ENCODE data around the gene TOLLIP. TPM values are rescaled to one million over a fixed set of nuclear protein-coding genes. Genes with fewer than 3 reads are reported as not detected.
"Not testable (repeated sequence)": the region's sequence is repeated elsewhere in the genome, so short reads cannot be mapped to it uniquely, and the experiment has no call there.

TOLLIP gene
- total and polyA plus RNA-seq, 4 donors: 20.0 to 52.1 (median 34.9) TPM

- Histone ChIP-seq H3K36me3 (ENCODE audit: control insufficient read depth in 1 of 2, insufficient read depth in 2 of 2, low read length in 1 of 2) (no peaks in the 10 kb centered on the region), H3K9me3 (ENCODE audit: control insufficient read depth, low read length) (no peaks in the 10 kb centered on the region), H3K27ac (ENCODE audit: low read depth in 1 of 2, low read length in 2 of 2) (no peak overlapping the region), H3K4me1 (ENCODE audit: control insufficient read depth in 1 of 2, insufficient read depth in 2 of 2, low read length in 2 of 2) (no peaks in the 10 kb centered on the region), H3K27me3 (ENCODE audit: control insufficient read depth in 1 of 2, insufficient read depth in 2 of 2, low read length in 1 of 2) (no peaks in the 10 kb centered on the region), H3K4me3 (ENCODE audit: low read length in 2 of 2) (no peak overlapping the region)
- intact Hi-C loops (cut with DNase I): no loop called here
- WGBS, 2 donors: 85 to 93% methylated on average over 28 of the region's 28 CpGs
- no peak for ATAC-seq (ENCODE audit: low FRiP score)
- no peak for DNase-seq
These were observed 37.4 kb upstream of the TOLLIP start for GRCh38 chr11:1346669-1347390.

- 85 to 87% methylated on average over 27 to 28 of the region's 28 CpGs for WGBS, 2 donors
These were observed 36.5 kb upstream of the TOLLIP start for GRCh38 chr11:1345737-1346513.

GRCh38 chr11:1344056-1344635 is 34.7 kb upstream of the TOLLIP start:
- WGBS, 2 donors: 82 to 84% methylated on average over 26 of the region's 26 CpGs
- intact Hi-C loops (cut with DNase I): no loop called here
- H3K27ac ChIP-seq (ENCODE audit: low read depth in 1 of 2, low read length in 2 of 2): no peak overlapping the region
- no peak overlapping the region for H3K4me3 ChIP-seq (ENCODE audit: low read length in 2 of 2)
- DNase-seq (peak in 1 of 2 donors; percentile 73), ATAC-seq (ENCODE audit: low FRiP score) (no peak)
- no peaks in the 10 kb centered on the region for H3K4me1 ChIP-seq (ENCODE audit: control insufficient read depth in 1 of 2, insufficient read depth in 2 of 2, low read length in 2 of 2)
- no peaks in the 10 kb centered on the region for H3K36me3 ChIP-seq (ENCODE audit: control insufficient read depth in 1 of 2, insufficient read depth in 2 of 2, low read length in 1 of 2)
- H3K9me3 ChIP-seq (ENCODE audit: control insufficient read depth, low read length): no peaks in the 10 kb centered on the region
- no peaks in the 10 kb centered on the region for H3K27me3 ChIP-seq (ENCODE audit: control insufficient read depth in 1 of 2, insufficient read depth in 2 of 2, low read length in 1 of 2)

More at GRCh38 chr11:1345737-1346513, 36.5 kb upstream of the TOLLIP start:
- no peak for DNase-seq
- Histone ChIP-seq H3K27ac (ENCODE audit: low read depth in 1 of 2, low read length in 2 of 2) (no peak overlapping the region), H3K9me3 (ENCODE audit: control insufficient read depth, low read length) (no peaks in the 10 kb centered on the region), H3K4me3 (ENCODE audit: low read length in 2 of 2) (no peak overlapping the region), H3K27me3 (ENCODE audit: control insufficient read depth in 1 of 2, insufficient read depth in 2 of 2, low read length in 1 of 2) (no peaks in the 10 kb centered on the region), H3K4me1 (ENCODE audit: control insufficient read depth in 1 of 2, insufficient read depth in 2 of 2, low read length in 2 of 2) (no peaks in the 10 kb centered on the region), H3K36me3 (ENCODE audit: control insufficient read depth in 1 of 2, insufficient read depth in 2 of 2, low read length in 1 of 2) (no peaks in the 10 kb centered on the region)
- ATAC-seq (ENCODE audit: low FRiP score): peak; percentile 26
- intact Hi-C loops (cut with DNase I): no loop called here

- no peaks in the 10 kb centered on the region for H3K9me3 ChIP-seq (ENCODE audit: control insufficient read depth, low read length)
- WGBS, 2 donors: 82% methylated on average over 25 of the region's 25 CpGs
- no peak overlapping the region for H3K4me3 ChIP-seq (ENCODE audit: low read length in 2 of 2)
- intact Hi-C loops (cut with DNase I): no loop called here
- ATAC-seq (ENCODE audit: low FRiP score): no peak
- H3K27ac ChIP-seq (ENCODE audit: low read depth in 1 of 2, low read length in 2 of 2): no peak overlapping the region
- H3K4me1 ChIP-seq (ENCODE audit: control insufficient read depth in 1 of 2, insufficient read depth in 2 of 2, low read length in 2 of 2): no peaks in the 10 kb centered on the region
- H3K36me3 ChIP-seq (ENCODE audit: control insufficient read depth in 1 of 2, insufficient read depth in 2 of 2, low read length in 1 of 2): no peaks in the 10 kb centered on the region
- DNase-seq: no peak
- H3K27me3 ChIP-seq (ENCODE audit: control insufficient read depth in 1 of 2, insufficient read depth in 2 of 2, low read length in 1 of 2): no peaks in the 10 kb centered on the region
These were observed 34.1 kb upstream of the TOLLIP start for GRCh38 chr11:1343391-1344055.

- WGBS, 2 donors: 89 to 91% methylated on average over 10 of the region's 10 CpGs
- DNase-seq (no peak), ATAC-seq (ENCODE audit: low FRiP score) (no peak)
- no peaks in the 10 kb centered on the region for H3K27me3 ChIP-seq (ENCODE audit: control insufficient read depth in 1 of 2, insufficient read depth in 2 of 2, low read length in 1 of 2)
- no peak overlapping the region for H3K27ac ChIP-seq (ENCODE audit: low read depth in 1 of 2, low read length in 2 of 2)
- H3K36me3 ChIP-seq (ENCODE audit: control insufficient read depth in 1 of 2, insufficient read depth in 2 of 2, low read length in 1 of 2): no peaks in the 10 kb centered on the region
- intact Hi-C loops (cut with DNase I): no loop called here
- H3K4me1 ChIP-seq (ENCODE audit: control insufficient read depth in 1 of 2, insufficient read depth in 2 of 2, low read length in 2 of 2): no peaks in the 10 kb centered on the region
- no peak overlapping the region for H3K4me3 ChIP-seq (ENCODE audit: low read length in 2 of 2)
- no peaks in the 10 kb centered on the region for H3K9me3 ChIP-seq (ENCODE audit: control insufficient read depth, low read length)
These were observed 33.5 kb upstream of the TOLLIP start for GRCh38 chr11:1342946-1343345.

- ATAC-seq (ENCODE audit: low FRiP score) (no peak), DNase-seq (no peak)
- Histone ChIP-seq H3K27ac (ENCODE audit: low read depth in 1 of 2, low read length in 2 of 2) (no peak overlapping the region), H3K4me3 (ENCODE audit: low read length in 2 of 2) (no peak overlapping the region), H3K9me3 (ENCODE audit: control insufficient read depth, low read length) (no peaks in the 10 kb centered on the region), H3K27me3 (ENCODE audit: control insufficient read depth in 1 of 2, insufficient read depth in 2 of 2, low read length in 1 of 2) (no peaks in the 10 kb centered on the region), H3K4me1 (ENCODE audit: control insufficient read depth in 1 of 2, insufficient read depth in 2 of 2, low read length in 2 of 2) (no peaks in the 10 kb centered on the region), H3K36me3 (ENCODE audit: control insufficient read depth in 1 of 2, insufficient read depth in 2 of 2, low read length in 1 of 2) (no peaks in the 10 kb centered on the region)
- intact Hi-C loops (cut with DNase I): no loop called here
- 37% methylated on average over 17 of the region's 17 CpGs for WGBS, 2 donors
These were observed 32.6 kb upstream of the TOLLIP start for GRCh38 chr11:1341928-1342524.

- H3K36me3 ChIP-seq (ENCODE audit: control insufficient read depth in 1 of 2, insufficient read depth in 2 of 2, low read length in 1 of 2); H3K27ac ChIP-seq (ENCODE audit: low read depth in 1 of 2, low read length in 2 of 2); H3K4me3 ChIP-seq (ENCODE audit: low read length in 2 of 2); H3K27me3 ChIP-seq (ENCODE audit: control insufficient read depth in 1 of 2, insufficient read depth in 2 of 2, low read length in 1 of 2); ATAC-seq (ENCODE audit: low FRiP score); DNase-seq; H3K9me3 ChIP-seq (ENCODE audit: control insufficient read depth, low read length); intact Hi-C loops (cut with DNase I); H3K4me1 ChIP-seq (ENCODE audit: control insufficient read depth in 1 of 2, insufficient read depth in 2 of 2, low read length in 2 of 2): not testable (repeated sequence)
- 80 to 89% methylated on average over 10 of the region's 10 CpGs for WGBS, 2 donors
These were observed 31.8 kb upstream of the TOLLIP start for GRCh38 chr11:1341226-1341625.

- no peak overlapping the region for H3K27ac ChIP-seq (ENCODE audit: low read depth in 1 of 2, low read length in 2 of 2)
- DNase-seq (no peak), ATAC-seq (ENCODE audit: low FRiP score) (no peak)
- H3K27me3 ChIP-seq (ENCODE audit: control insufficient read depth in 1 of 2, insufficient read depth in 2 of 2, low read length in 1 of 2): no peaks in the 10 kb centered on the region
- no peak overlapping the region for H3K4me3 ChIP-seq (ENCODE audit: low read length in 2 of 2)
- no peaks in the 10 kb centered on the region for H3K4me1 ChIP-seq (ENCODE audit: control insufficient read depth in 1 of 2, insufficient read depth in 2 of 2, low read length in 2 of 2)
- H3K9me3 ChIP-seq (ENCODE audit: control insufficient read depth, low read length): no peaks in the 10 kb centered on the region
- WGBS, 2 donors: 68 to 74% methylated on average over 12 of the region's 12 CpGs
- H3K36me3 ChIP-seq (ENCODE audit: control insufficient read depth in 1 of 2, insufficient read depth in 2 of 2, low read length in 1 of 2): no peaks in the 10 kb centered on the region
- intact Hi-C loops (cut with DNase I): no loop called here
These were observed 30.7 kb upstream of the TOLLIP start for GRCh38 chr11:1340111-1340510.
